ENCODE measurements around the gene RAB3IL1.

Gene RAB3IL1

DNA sequence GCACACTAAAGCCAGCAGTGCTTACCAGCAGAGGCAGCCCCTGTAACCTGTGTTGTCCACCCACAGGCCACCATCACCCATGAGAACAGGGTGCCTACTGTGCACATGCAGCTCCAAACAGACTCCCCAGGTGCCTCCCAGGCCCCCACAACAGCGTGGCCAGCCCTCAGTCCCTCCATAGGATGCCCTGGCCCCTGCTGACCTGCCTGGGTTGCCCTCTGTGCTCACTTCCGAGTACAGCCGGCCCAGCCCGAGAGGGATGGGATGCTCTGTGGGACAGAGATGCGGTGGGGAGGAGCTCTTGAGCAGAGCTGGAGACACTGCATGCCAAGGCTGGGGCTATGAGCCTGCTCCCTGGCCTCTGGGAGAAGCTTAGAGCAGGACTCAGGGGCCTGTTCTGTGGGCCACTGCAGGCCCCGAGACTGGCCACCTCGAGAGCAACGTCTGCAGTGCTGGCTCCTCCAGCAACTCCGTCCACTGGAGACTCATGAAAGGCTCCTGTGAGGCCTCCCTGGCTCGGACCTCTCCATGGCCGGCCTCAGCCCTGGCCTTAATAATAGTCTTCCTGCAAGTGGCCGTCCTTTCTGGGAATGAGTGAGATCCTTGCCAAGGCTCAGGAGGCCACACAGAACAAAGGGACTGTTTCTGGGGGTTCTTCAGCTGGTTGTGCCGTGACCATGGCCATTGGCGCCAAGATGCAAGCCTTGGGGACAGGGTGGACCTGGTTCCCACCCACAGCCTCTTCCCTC is 62.2 kb downstream of the RAB3IL1 start:
- TF ChIP-seq ZNF274 (IDR thresholded peaks at IDR 0.05; ENCODE audit: low read depth, low read length): no peak
- no peak overlapping the region for H3K4me3 ChIP-seq (ENCODE audit: low read length)

GRCh38 chr11:61854206-61854895 is 63.0 kb downstream of the RAB3IL1 start:
- H3K4me3 ChIP-seq (ENCODE audit: low read length): no peak overlapping the region
- no peak for TF ChIP-seq ZNF274 (IDR thresholded peaks at IDR 0.05; ENCODE audit: low read depth, low read length)

GRCh38 chr11:61853698-61854169 is 63.6 kb downstream of the RAB3IL1 start:
- no peak overlapping the region for H3K4me3 ChIP-seq (ENCODE audit: low read length)
- no peak for TF ChIP-seq ZNF274 (IDR thresholded peaks at IDR 0.05; ENCODE audit: low read depth, low read length)

- no peak for TF ChIP-seq ZNF274 (IDR thresholded peaks at IDR 0.05; ENCODE audit: low read depth, low read length)
- no peak overlapping the region for H3K4me3 ChIP-seq (ENCODE audit: low read length)
Measured at GRCh38 chr11:61851900-61852295, 65.5 kb downstream of the RAB3IL1 start.

DNA sequence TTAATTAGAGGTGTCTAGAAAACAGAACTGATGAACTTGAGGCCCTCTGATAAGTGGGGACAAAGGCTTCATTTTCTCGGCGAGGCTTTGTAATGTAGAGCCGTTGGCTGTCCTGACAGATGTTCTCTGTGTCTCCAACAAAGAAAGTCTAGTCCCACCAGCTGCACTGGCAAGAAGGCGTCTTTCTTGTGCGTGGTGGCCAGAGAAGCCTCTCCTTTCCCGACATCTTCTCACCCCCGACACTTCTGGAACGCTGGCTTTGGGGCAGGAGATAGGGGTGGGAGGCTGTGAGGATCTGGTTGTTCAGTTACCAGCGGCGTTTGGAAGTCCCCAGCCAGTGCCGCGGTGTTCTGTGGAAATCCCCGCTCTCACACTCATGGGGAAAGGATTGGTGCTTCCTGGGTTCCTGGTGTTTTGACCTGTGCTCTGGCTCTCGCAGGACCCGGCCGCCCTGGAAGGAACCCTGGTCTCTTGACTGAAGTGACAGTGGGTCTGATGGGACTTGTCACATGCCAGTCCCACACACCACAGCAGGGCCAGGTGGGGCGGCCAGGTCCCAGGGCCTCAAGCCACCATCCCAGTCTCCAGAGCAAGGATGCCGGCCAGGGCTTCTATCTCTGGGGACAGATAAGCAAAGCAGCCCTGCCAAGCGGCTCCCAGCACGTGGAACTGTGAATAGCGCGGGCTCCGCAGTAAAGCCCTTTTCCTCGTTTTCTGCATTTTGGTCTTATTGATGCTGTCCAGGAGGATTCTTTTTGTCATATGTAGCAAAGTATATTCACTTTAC is 66.1 kb downstream of the RAB3IL1 start:
- H3K4me3 ChIP-seq (ENCODE audit: low read length): no peak overlapping the region
- no peak for TF ChIP-seq ZNF274 (IDR thresholded peaks at IDR 0.05; ENCODE audit: low read depth, low read length)

DNA sequence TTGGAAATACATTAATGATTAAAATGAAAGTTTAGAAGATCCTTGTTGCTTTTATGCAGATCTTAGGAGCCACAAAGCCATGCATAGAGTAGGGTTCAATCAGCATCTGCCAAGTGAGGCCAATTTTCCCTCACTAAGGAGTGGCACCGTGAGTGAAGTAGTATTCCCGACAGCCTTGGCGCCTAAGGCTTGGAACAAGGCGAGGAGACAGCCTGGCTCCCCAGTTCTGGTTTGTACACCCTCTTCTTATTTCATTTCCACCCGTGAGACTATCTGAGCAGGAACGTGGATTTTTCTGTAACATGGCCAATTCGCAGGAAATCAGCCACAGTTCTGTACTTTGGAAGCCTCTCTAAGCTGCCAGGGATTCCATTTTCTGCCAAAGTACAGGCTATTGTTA is 66.7 kb downstream of the RAB3IL1 start:
- TF ChIP-seq ZNF274 (IDR thresholded peaks at IDR 0.05; ENCODE audit: low read depth, low read length): no peak

GRCh38 chr11:61848631-61849030 is 68.7 kb downstream of the RAB3IL1 start:
- no peak for TF ChIP-seq ZNF274 (IDR thresholded peaks at IDR 0.05; ENCODE audit: low read depth, low read length)
- no peak overlapping the region for H3K4me3 ChIP-seq (ENCODE audit: low read length)

More for the DNA sequence above, 66.7 kb downstream of the RAB3IL1 start:
- no peak overlapping the region for H3K4me3 ChIP-seq (ENCODE audit: low read length)

DNA sequence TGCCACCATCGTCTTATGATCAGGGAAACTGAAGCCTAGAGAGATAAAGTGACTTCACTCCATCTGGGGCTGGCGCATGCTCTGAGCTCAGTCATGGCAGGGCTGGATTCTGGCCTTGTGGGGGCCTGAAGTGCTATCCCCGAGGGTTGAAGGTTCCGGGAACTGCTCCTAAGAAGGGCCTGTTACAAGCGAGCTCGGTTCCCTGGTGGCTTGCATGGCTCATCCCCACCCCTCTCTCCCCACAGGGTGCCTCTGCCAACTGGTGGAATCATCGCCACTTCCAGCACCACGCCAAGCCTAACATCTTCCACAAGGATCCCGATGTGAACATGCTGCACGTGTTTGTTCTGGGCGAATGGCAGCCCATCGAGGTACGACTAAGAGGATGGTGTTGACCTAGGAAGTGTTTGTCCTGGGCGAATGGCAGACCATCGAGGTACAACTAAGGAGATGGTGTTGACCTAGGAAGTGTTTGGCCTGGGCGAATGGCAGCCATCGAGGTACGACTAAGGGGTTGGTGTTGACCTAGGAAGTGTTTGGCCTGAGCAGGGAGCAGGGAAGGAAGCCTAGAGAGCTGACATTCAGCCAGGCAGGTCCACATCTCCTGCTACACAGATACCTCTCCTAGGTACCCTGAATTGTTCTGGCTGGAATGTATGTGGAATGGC is 69.3 kb downstream of the RAB3IL1 start:
- no peak for TF ChIP-seq ZNF274 (IDR thresholded peaks at IDR 0.05; ENCODE audit: low read depth, low read length)
- H3K4me3 ChIP-seq (ENCODE audit: low read length): no peak overlapping the region

Measured in GM08714 (cell line).